Measurements from ENCODE around the gene TTF1. TPM values are rescaled to one million over a fixed set of nuclear protein-coding genes. Genes with fewer than 3 reads are reported as not detected.

Gene TTF1
- total and polyA plus RNA-seq, 9 of the 15 experiments (the other 6 are each of a cell fraction or from before 2014, with no cell fraction given) = 9.0 to 18.5 (median 15.8) TPM

DNA sequence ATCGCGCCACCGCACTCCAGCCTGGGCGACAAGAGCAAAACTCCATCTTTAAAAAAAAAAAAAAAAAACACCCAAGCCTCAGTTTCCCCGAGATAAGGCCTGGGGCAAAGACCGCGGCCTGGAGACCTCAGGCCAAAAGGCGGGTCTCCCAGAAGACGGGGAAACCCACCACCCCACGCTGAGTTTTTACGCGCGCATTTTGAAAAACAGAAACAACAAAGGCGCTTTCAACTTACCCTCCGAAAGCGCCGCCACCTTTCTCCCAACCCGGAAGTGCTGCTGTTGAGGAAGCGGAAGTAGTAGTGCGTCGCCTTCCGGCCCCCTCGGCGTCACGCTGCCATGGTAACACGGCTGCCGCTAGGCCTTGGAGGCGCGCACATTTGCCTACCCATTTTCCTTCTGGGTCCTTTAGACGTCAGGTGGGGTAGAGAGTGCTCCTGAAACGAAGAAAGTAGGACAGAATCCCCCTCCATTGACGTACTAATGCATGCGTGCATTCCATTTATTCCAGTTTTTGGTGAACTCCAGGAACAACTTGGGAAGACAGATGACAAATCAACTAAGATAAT, at the start of gene TTF1 (continued):
- no peak for TF ChIP-seq ZNF717 (CRISPR knock-in tag; IDR thresholded peaks at IDR 0.05)
- TF ChIP-seq, protein P1, sequence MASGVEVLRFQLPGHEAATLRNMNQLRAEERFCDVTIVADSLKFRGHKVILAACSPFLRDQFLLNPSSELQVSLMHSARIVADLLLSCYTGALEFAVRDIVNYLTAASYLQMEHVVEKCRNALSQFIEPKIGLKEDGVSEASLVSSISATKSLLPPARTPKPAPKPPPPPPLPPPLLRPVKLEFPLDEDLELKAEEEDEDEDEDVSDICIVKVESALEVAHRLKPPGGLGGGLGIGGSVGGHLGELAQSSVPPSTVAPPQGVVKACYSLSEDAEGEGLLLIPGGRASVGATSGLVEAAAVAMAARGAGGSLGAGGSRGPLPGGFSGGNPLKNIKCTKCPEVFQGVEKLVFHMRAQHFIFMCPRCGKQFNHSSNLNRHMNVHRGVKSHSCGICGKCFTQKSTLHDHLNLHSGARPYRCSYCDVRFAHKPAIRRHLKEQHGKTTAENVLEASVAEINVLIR (CRISPR knock-in tag; IDR thresholded peaks at IDR 0.05) = peak; percentile 59; the same call in 1 of the 2 replicates
- TF ChIP-seq HDAC2 (IDR thresholded peaks at IDR 0.05) = peak; percentile 57; the same call in 1 of the 2 replicates
- no peak for TF ChIP-seq ATF1 (CRISPR knock-in tag; IDR thresholded peaks at IDR 0.05)
- TF ChIP-seq ATF1 (tag; IDR thresholded peaks at IDR 0.05) = peak; percentile 89
- peak; percentile 70; the same call in 1 of the 2 replicates for TF ChIP-seq POLR2AphosphoS5 (IDR thresholded peaks at IDR 0.05; ENCODE audit: control insufficient read depth, insufficient read depth, low read depth, low read length)
- peak; percentile 60; the same call in 1 of the 2 replicates for TF ChIP-seq MYC (IDR thresholded peaks at IDR 0.05; ENCODE audit: low read depth, low read length)
- TF ChIP-seq MYC (CRISPR knock-in tag; IDR thresholded peaks at IDR 0.05; ENCODE audit: borderline replicate concordance, low read depth) = no peak
- peak; percentile 49; the same call in 1 of the 2 replicates for TF ChIP-seq PML (IDR thresholded peaks at IDR 0.05; ENCODE audit: low read length)
- TF ChIP-seq KDM5B (IDR thresholded peaks at IDR 0.05; ENCODE audit: insufficient replicate concordance, low read depth, low read length) = peak; percentile 53
- 0 out of 4 replicates have a peak, but pooled peaks of 1 of the 2 experiments have one; percentile 49 for TF ChIP-seq TBL1XR1 (IDR thresholded peaks at IDR 0.05; ENCODE audit: low read length in 2 of 2)
- TF ChIP-seq, protein P2, sequence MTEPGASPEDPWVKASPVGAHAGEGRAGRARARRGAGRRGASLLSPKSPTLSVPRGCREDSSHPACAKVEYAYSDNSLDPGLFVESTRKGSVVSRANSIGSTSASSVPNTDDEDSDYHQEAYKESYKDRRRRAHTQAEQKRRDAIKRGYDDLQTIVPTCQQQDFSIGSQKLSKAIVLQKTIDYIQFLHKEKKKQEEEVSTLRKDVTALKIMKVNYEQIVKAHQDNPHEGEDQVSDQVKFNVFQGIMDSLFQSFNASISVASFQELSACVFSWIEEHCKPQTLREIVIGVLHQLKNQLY (CRISPR knock-in tag; conservative IDR thresholded peaks at IDR 0.05) = no peak
- TF ChIP-seq ETV5 (CRISPR knock-in tag; IDR thresholded peaks at IDR 0.05; ENCODE audit: low read depth) = peak; percentile 68; the same call in 1 of the 2 replicates
- TF ChIP-seq SUPT5H (IDR thresholded peaks at IDR 0.05) = peak; percentile 79
- TF ChIP-seq NRF1 (conservative IDR thresholded peaks at IDR 0.05 in 1 of 2, IDR thresholded peaks at IDR 0.05 in 1 of 2) = peak in 1 of 2 experiments; percentile 50; a peak in 3 of 4 replicates
- TF ChIP-seq NR2C2 (CRISPR knock-in tag; IDR thresholded peaks at IDR 0.05) = peak; percentile 93
- peak; percentile 98 for TF ChIP-seq NR2C2 (tag; IDR thresholded peaks at IDR 0.05)
- TF ChIP-seq PHF8 (IDR thresholded peaks at IDR 0.05; ENCODE audit: borderline replicate concordance, low read length) = peak; percentile 74
- TF ChIP-seq ASH1L (IDR thresholded peaks at IDR 0.05; ENCODE audit: borderline replicate concordance, low read depth, partially characterized antibody) = peak; percentile 68
- TF ChIP-seq PHF20 (IDR thresholded peaks at IDR 0.05; ENCODE audit: partially characterized antibody) = peak; percentile 93
- peak; percentile 87 to 93; a peak in 3 of 4 replicates for TF ChIP-seq ETV6 (IDR thresholded peaks at IDR 0.05; ENCODE audit: borderline replicate concordance in 1 of 2, low read depth in 2 of 2, low read length in 1 of 2)
- TF ChIP-seq ETV6 (CRISPR knock-in tag; IDR thresholded peaks at IDR 0.05; ENCODE audit: borderline replicate concordance) = no peak

Measured in K562 (cell line).